ENCODE results near the gene EGFL7.
A peak's percentile ranks its signal among the peaks of the same experiment; 100 is the strongest.

Gene EGFL7

GRCh38 chr9:136659861-136660784 lies 2.6 kb upstream of the EGFL7 start:
- DNase-seq (ENCODE audit: low read depth in 2 of 2): no peak

GRCh38 chr9:136660971-136661550 lies 1.7 kb upstream of the EGFL7 start:
- no peak for DNase-seq (ENCODE audit: low read depth in 2 of 2)

- no peak for DNase-seq (ENCODE audit: low read depth in 2 of 2)
Measured at GRCh38 chr9:136661641-136662325, 933 bp upstream of the EGFL7 start.

GRCh38 chr9:136662326-136662655 lies 425 bp upstream of the EGFL7 start:
- no peak for DNase-seq (ENCODE audit: low read depth in 2 of 2)

- DNase-seq (ENCODE audit: low read depth in 2 of 2): no peak
Measured at GRCh38 chr9:136664000-136664915, 1.5 kb downstream of the EGFL7 start.

- peak in 1 of 2 donors; percentile 11 for DNase-seq (ENCODE audit: low read depth in 2 of 2)
Measured at GRCh38 chr9:136665111-136665703, 2.5 kb downstream of the EGFL7 start.

- peak in 1 of 2 donors; percentile 10 for DNase-seq (ENCODE audit: low read depth in 2 of 2)
Measured at GRCh38 chr9:136665704-136666371, 3.1 kb downstream of the EGFL7 start.

GRCh38 chr9:136666372-136667213 lies 3.9 kb downstream of the EGFL7 start:
- DNase-seq (ENCODE audit: low read depth in 2 of 2): no peak

GRCh38 chr9:136667214-136667939 lies 4.7 kb downstream of the EGFL7 start:
- DNase-seq (ENCODE audit: low read depth in 2 of 2): no peak

- no peak for DNase-seq (ENCODE audit: low read depth in 2 of 2)
Measured at GRCh38 chr9:136667940-136668760, 5.4 kb downstream of the EGFL7 start.

- DNase-seq (ENCODE audit: low read depth in 2 of 2): no peak
Measured at GRCh38 chr9:136668983-136669790, 6.5 kb downstream of the EGFL7 start.

- no peak for DNase-seq (ENCODE audit: low read depth in 2 of 2)
Measured at GRCh38 chr9:136669791-136670464, 7.2 kb downstream of the EGFL7 start.

GRCh38 chr9:136670576-136671253 lies 8.0 kb downstream of the EGFL7 start:
- DNase-seq (ENCODE audit: low read depth in 2 of 2): no peak

GRCh38 chr9:136671254-136671614 lies 8.5 kb downstream of the EGFL7 start:
- no peak for DNase-seq (ENCODE audit: low read depth in 2 of 2)

- DNase-seq (ENCODE audit: low read depth in 2 of 2): peak in 1 of 2 donors; percentile 27
Measured at GRCh38 chr9:136671646-136672430, 9.1 kb downstream of the EGFL7 start.

Data from stimulated activated CD4-positive, alpha-beta T cell treated with anti-CD3 and anti-CD28 coated beads, Interleukin-15, amount 100 ng/mL, for 48 hours (primary cell).